Neural progenitor cell (in vitro differentiated cells): ENCODE results near the gene ALDH3B2. TPM values are rescaled to one million over a fixed set of nuclear protein-coding genes. Genes with fewer than 3 reads are reported as not detected.
"Not testable (repeated sequence)": the region's sequence is repeated elsewhere in the genome, so short reads cannot be mapped to it uniquely, and the experiment has no call there.

Experiments
- DNase-seq: peaks from one replicate; pipeline ENCODE4 v3.0.0-alpha.2; 2016; ENCODE audit warnings: low spot score
- H2AFZ ChIP-seq: fragments of 200-600 bp; sonication (generic); replicated peaks from 2 replicates; pipeline ENCODE4 v1.6.1; 2016; ENCODE audit warnings: antibody characterized with exemption
- H3F3A ChIP-seq: fragments of 200-600 bp; sonication (generic); 2 replicates; pipeline ENCODE4 v1.6.1; 2016; ENCODE audit warnings: antibody characterized with exemption, low read depth
- H3K27ac ChIP-seq: fragments of 200-600 bp; sonication (generic); 2 replicates; pipeline ENCODE4 v1.5.1; 2016; ENCODE audit warnings: mild to moderate bottlenecking
- H3K27me3 ChIP-seq: fragments of 200-600 bp; sonication (generic); 2 replicates; pipeline ENCODE4 v1.6.1; 2016; ENCODE audit warnings: mild to moderate bottlenecking, moderate library complexity
- H3K36me3 ChIP-seq: fragments of 200-600 bp; sonication (generic); 2 replicates; pipeline ENCODE4 v1.5.1; 2016
- H3K4me1 ChIP-seq: fragments of 200-600 bp; sonication (generic); 2 replicates; pipeline ENCODE4 v1.6.1; 2016; ENCODE audit warnings: mixed run types
- H3K4me2 ChIP-seq: fragments of 200-600 bp; sonication (generic); 2 replicates; pipeline ENCODE4 v1.6.1; 2016
- H3K4me3 ChIP-seq: fragments of 200-600 bp; sonication (generic); 2 replicates; pipeline ENCODE4 v1.5.1; 2016
- H3K79me2 ChIP-seq: fragments of 200-600 bp; sonication (generic); 2 replicates; pipeline ENCODE4 v1.6.1; 2016; ENCODE audit warnings: low read depth
- H3K9ac ChIP-seq: fragments of 200-600 bp; sonication (generic); 2 replicates; pipeline ENCODE4 v1.6.1; 2016
- H3K9me3 ChIP-seq: fragments of 200-600 bp; sonication (generic); 2 replicates; pipeline ENCODE4 v1.5.1; 2016; ENCODE audit warnings: low read depth
- H4K20me1 ChIP-seq: fragments of 200-600 bp; sonication (generic); 2 replicates; pipeline ENCODE4 v1.6.1; 2016; ENCODE audit warnings: low read depth
- H3K27ac Mint-ChIP-seq: 3 replicates; pipeline ENCODE4 v1.8.0; 2021; ENCODE audit warnings: mixed read lengths
- H3K27me3 Mint-ChIP-seq: 2 replicates; pipeline ENCODE4 v1.8.0; 2022; ENCODE audit warnings: low read depth, mild to moderate bottlenecking, inconsistent platforms, moderate library complexity, mixed read lengths; ENCODE audit not compliant: insufficient read depth
- H3K36me3 Mint-ChIP-seq: 3 replicates; pipeline ENCODE4 v1.8.0; 2021; ENCODE audit warnings: mixed read lengths
- H3K4me1 Mint-ChIP-seq: 3 replicates; pipeline ENCODE4 v1.8.0; 2021; ENCODE audit warnings: mixed read lengths
- H3K4me3 Mint-ChIP-seq: 3 replicates; pipeline ENCODE4 v1.8.0; 2021; ENCODE audit warnings: mild to moderate bottlenecking, moderate library complexity, mixed read lengths
- H3K9me3 Mint-ChIP-seq: 3 replicates; pipeline ENCODE4 v1.8.0; 2020; ENCODE audit warnings: mixed read lengths
- EZH2 ChIP-seq: fragments of 200-600 bp; sonication (generic); IDR thresholded peaks from 2 replicates; pipeline ENCODE4 v1.6.1; 2017; ENCODE audit warnings: antibody characterized with exemption, mild to moderate bottlenecking, moderate library complexity
- EZH2phosphoT487 ChIP-seq: fragments of 200-600 bp; sonication (generic); IDR thresholded peaks from 2 replicates; pipeline ENCODE4 v1.6.1; 2017; ENCODE audit warnings: antibody characterized with exemption
- total RNA-seq: library from RNA; depleted of rRNA; stranded (reverse); fragments of >200 nt; gene quantifications from 2 replicates; pipeline ENCODE4 v1.2.3, GENCODE V29; 2015; ENCODE audit warnings: low replicate concordance
- TF ChIP-seq, protein P1 (sequence below): fragments of 200-600 bp; sonication (generic); IDR thresholded peaks from 2 replicates; pipeline ENCODE4 v1.5.1; 2017; ENCODE audit warnings: antibody characterized with exemption, mild to moderate bottlenecking

ALDH3B2 gene
- total RNA-seq, 1 donor from 2014 or later, result not detected

DNA sequence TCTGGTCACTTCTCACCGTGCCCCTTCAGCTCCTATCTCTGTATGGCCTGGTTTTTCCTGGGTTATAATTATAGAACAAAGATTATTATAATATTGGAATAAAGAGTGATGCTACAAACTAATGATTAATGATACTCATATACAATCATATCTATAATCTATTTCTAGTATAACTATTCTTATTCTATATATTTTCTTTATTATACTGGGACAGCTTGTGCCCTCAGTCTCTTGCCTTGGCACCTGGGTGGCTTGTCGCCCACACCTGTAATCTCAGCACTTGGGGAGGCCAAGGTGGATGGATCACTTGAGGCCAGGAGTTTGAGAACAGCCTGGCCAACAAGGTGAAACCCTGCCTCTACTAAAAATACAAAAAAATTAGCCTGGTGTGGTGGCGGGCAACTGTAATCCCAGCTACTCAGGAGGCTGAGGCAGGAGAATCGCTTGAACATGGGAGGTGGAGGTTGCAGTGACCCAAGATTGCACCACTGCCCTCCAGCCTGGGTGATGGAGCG is 14.7 kb downstream of the ALDH3B2 start:
- not testable (repeated sequence) for H3K4me3 Mint-ChIP-seq, H4K20me1 ChIP-seq, H3K27ac Mint-ChIP-seq, H3K4me1 ChIP-seq, H3F3A ChIP-seq, H3K27me3 Mint-ChIP-seq, H3K79me2 ChIP-seq, H3K4me1 Mint-ChIP-seq, H2AFZ ChIP-seq, H3K27me3 ChIP-seq, DNase-seq, H3K36me3 ChIP-seq, H3K9me3 ChIP-seq, H3K4me3 ChIP-seq, H3K4me2 ChIP-seq, H3K36me3 Mint-ChIP-seq, H3K9ac ChIP-seq, H3K27ac ChIP-seq
- TF ChIP-seq, protein P1, sequence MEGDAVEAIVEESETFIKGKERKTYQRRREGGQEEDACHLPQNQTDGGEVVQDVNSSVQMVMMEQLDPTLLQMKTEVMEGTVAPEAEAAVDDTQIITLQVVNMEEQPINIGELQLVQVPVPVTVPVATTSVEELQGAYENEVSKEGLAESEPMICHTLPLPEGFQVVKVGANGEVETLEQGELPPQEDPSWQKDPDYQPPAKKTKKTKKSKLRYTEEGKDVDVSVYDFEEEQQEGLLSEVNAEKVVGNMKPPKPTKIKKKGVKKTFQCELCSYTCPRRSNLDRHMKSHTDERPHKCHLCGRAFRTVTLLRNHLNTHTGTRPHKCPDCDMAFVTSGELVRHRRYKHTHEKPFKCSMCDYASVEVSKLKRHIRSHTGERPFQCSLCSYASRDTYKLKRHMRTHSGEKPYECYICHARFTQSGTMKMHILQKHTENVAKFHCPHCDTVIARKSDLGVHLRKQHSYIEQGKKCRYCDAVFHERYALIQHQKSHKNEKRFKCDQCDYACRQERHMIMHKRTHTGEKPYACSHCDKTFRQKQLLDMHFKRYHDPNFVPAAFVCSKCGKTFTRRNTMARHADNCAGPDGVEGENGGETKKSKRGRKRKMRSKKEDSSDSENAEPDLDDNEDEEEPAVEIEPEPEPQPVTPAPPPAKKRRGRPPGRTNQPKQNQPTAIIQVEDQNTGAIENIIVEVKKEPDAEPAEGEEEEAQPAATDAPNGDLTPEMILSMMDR, result peak; percentile 7
- peaks cover 13% of the 10 kb centered on the region for H3K9me3 Mint-ChIP-seq

DNA sequence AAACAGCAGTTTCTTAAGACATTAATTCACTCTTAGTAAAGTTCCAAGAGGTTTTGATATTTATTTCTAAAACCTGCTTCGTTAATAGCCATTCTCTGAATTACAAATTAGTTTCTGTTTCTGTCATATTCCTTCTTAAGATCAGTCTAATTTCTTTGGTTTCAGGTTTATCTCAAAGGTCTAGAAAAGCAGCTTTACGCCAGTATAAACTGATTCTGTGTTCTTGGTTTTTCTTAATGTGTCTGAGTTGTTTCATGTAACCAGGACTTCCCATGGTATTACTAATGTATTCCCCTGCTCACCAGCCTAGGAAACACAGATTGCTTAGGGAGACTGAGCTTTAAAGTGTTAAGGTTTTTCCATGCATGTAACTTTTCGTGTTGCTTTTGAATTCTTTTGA is 17.1 kb downstream of the ALDH3B2 start:
- TF ChIP-seq EZH2phosphoT487, result no peak
- no peak for TF ChIP-seq EZH2
- TF ChIP-seq, protein P1, result no peak
- H3K36me3 Mint-ChIP-seq, result no peaks in the 10 kb centered on the region
- H3K4me2 ChIP-seq, result no peak overlapping the region
- H3F3A ChIP-seq, result no peaks in the 10 kb centered on the region
- H3K4me3 ChIP-seq, result no peak overlapping the region
- H3K9ac ChIP-seq, result no peak overlapping the region
- H3K9me3 Mint-ChIP-seq, result peaks cover 16% of the 10 kb centered on the region
- no peaks in the 10 kb centered on the region for H3K79me2 ChIP-seq
- H3K27me3 Mint-ChIP-seq, result peaks cover 5% of the 10 kb centered on the region
- no peaks in the 10 kb centered on the region for H3K4me1 Mint-ChIP-seq
- H2AFZ ChIP-seq, result no peak overlapping the region
- no peaks in the 10 kb centered on the region for H3K27me3 ChIP-seq
- H3K4me1 ChIP-seq, result no peaks in the 10 kb centered on the region
- no peaks in the 10 kb centered on the region for H4K20me1 ChIP-seq
- no peak for DNase-seq
- H3K4me3 Mint-ChIP-seq, result no peak overlapping the region
- H3K27ac ChIP-seq, result no peak overlapping the region
- H3K36me3 ChIP-seq, result no peaks in the 10 kb centered on the region
- H3K27ac Mint-ChIP-seq, result no peak overlapping the region
- H3K9me3 ChIP-seq, result peaks cover 8% of the 10 kb centered on the region

GRCh38 chr11:67656278-67656922 is 18.0 kb downstream of the ALDH3B2 start:
- Histone ChIP-seq H3K9ac (no peak overlapping the region), H3K4me1 (no peaks in the 10 kb centered on the region), H3K4me2 (no peak overlapping the region), H3K9me3 (peaks cover 8% of the 10 kb centered on the region), H3F3A (no peaks in the 10 kb centered on the region), H4K20me1 (no peaks in the 10 kb centered on the region), H3K36me3 (no peaks in the 10 kb centered on the region), H3K27me3 (no peaks in the 10 kb centered on the region), H3K79me2 (no peaks in the 10 kb centered on the region), H3K27ac (no peak overlapping the region), H3K4me3 (no peak overlapping the region), H2AFZ (no peak overlapping the region)
- Mint-ChIP-seq H3K36me3 (no peaks in the 10 kb centered on the region), H3K4me1 (no peaks in the 10 kb centered on the region), H3K27me3 (peaks cover 5% of the 10 kb centered on the region), H3K4me3 (no peak overlapping the region), H3K9me3 (peaks cover 16% of the 10 kb centered on the region), H3K27ac (no peak overlapping the region)
- no peak for TF ChIP-seq EZH2phosphoT487
- TF ChIP-seq EZH2, result no peak
- TF ChIP-seq, protein P1, result no peak
- DNase-seq, result no peak
